ENCODE measurements around the gene PRKAG2. TPM values are rescaled to one million over a fixed set of nuclear protein-coding genes. Genes with fewer than 3 reads are reported as not detected.
A peak's percentile ranks its signal among the peaks of the same experiment; 100 is the strongest.
"Not testable (repeated sequence)": the region's sequence is repeated elsewhere in the genome, so short reads cannot be mapped to it uniquely, and the experiment has no call there.

Gene PRKAG2
- polyA plus RNA-seq, 1 donor: 12.3 TPM

GRCh38 chr7:151884312-151885201, 7.6 kb upstream of the PRKAG2 start:
- no peak for DNase-seq (ENCODE audit: low read depth)

GRCh38 chr7:151883857-151884256, 6.9 kb upstream of the PRKAG2 start:
- DNase-seq (ENCODE audit: low read depth): no peak

GRCh38 chr7:151882734-151883133, 5.8 kb upstream of the PRKAG2 start:
- DNase-seq (ENCODE audit: low read depth): no peak

GRCh38 chr7:151880688-151881087, 3.8 kb upstream of the PRKAG2 start:
- DNase-seq (ENCODE audit: low read depth): no peak

GRCh38 chr7:151877911-151878835, 1.3 kb upstream of the PRKAG2 start:
- no peak for DNase-seq (ENCODE audit: low read depth)

GRCh38 chr7:151875942-151876898, 695 bp downstream of the PRKAG2 start:
- peak; percentile 46 for DNase-seq (ENCODE audit: low read depth)

- not testable (repeated sequence) for DNase-seq (ENCODE audit: low read depth)
Observed at GRCh38 chr7:151874479-151874878, 2.4 kb downstream of the PRKAG2 start.

- no peak for DNase-seq (ENCODE audit: low read depth)
Observed at GRCh38 chr7:151873402-151873965, 3.4 kb downstream of the PRKAG2 start.

GRCh38 chr7:151872531-151873401, 4.1 kb downstream of the PRKAG2 start:
- DNase-seq (ENCODE audit: low read depth): no peak

- no peak for DNase-seq (ENCODE audit: low read depth)
Observed at GRCh38 chr7:151871904-151872303, 5.0 kb downstream of the PRKAG2 start.

- DNase-seq (ENCODE audit: low read depth): no peak
Observed at GRCh38 chr7:151871189-151871735, 5.7 kb downstream of the PRKAG2 start.

- no peak for DNase-seq (ENCODE audit: low read depth)
Observed at GRCh38 chr7:151869968-151870918, 6.7 kb downstream of the PRKAG2 start.

GRCh38 chr7:151869455-151869854, 7.5 kb downstream of the PRKAG2 start:
- DNase-seq (ENCODE audit: low read depth): no peak

- DNase-seq (ENCODE audit: low read depth): no peak
Observed at GRCh38 chr7:151869109-151869428, 7.8 kb downstream of the PRKAG2 start.

GRCh38 chr7:151868396-151869108, 8.4 kb downstream of the PRKAG2 start:
- DNase-seq (ENCODE audit: low read depth): no peak

- no peak for DNase-seq (ENCODE audit: low read depth)
Observed at GRCh38 chr7:151867912-151868311, 9.0 kb downstream of the PRKAG2 start.

GRCh38 chr7:151866761-151867655, 9.9 kb downstream of the PRKAG2 start:
- DNase-seq (ENCODE audit: low read depth): no peak

Measured in forelimb muscle (tissue), 1 donor.